DLD1 (cell line): ENCODE measurements around the gene ZC3H7A.

Experiments
- in situ Hi-C: cut with HindIII; loops from 2 replicates; pipeline ENCODE4 v1.10.0; 2017; ENCODE audit warnings: low sequenced_read_pairs

The ZC3H7A gene

GRCh38 chr16:11780991-11781680 is 15.9 kb downstream of the ZC3H7A start:
- in situ Hi-C loops: no loop called here

- in situ Hi-C loops: no loop called here
Observed at GRCh38 chr16:11779074-11779473, 18.0 kb downstream of the ZC3H7A start.

GRCh38 chr16:11774065-11774626 is 22.9 kb downstream of the ZC3H7A start:
- in situ Hi-C loops: no loop called here

DNA sequence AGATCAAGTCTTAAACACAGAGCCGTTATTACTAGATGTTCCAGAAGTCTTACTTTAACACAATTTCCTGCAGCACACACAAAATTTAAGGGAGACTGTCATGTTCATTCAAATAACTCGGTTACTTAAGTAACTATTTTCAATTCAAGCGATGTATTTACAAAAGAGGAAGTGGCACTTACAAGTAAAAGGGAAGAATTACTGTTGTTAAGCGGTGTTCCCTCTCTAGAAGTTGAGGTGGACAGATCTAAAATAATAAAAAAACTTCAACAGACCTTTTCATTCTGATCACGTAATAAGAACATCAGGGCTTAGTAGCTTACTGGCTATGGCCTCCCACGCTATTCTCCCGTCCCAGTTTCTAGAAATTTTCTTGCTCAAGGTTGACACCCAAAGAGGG is 28.2 kb downstream of the ZC3H7A start:
- in situ Hi-C loops: no loop called here

GRCh38 chr16:11762431-11762830 is 34.6 kb downstream of the ZC3H7A start:
- in situ Hi-C loops: no loop called here

- in situ Hi-C loops: no loop called here
Observed at GRCh38 chr16:11759997-11760396, 37.1 kb downstream of the ZC3H7A start.

DNA sequence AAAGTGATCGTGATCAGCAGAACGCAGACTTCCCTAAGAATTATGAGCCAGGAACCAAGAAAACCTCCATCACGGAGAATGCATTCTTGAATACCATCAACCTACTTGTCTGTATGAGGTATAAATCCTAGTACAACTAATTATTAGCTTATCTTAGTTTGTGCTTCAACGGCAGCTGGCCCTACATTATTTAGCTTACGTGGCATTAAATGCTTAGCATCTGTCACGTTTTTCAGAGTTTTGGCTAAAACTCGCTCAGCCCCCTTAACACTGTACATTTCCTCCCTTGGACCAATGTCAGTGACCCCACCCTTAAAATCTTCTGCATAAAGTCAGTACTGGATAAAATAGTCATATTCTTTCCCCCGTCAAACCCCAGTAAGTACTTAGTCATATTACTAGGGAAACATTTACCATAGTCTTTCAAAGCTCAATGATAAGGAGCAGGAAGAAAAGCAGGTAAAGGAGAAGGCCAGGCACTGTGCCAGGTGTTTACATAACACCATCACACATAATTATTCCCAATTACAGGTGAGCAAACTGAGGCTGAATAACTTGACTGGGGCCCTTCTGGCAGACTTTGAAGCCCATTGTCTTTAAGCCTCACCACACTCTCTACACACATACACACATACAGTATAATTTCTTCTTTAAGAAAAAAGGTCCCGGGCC is 37.8 kb downstream of the ZC3H7A start:
- in situ Hi-C loops: no loop called here

DNA sequence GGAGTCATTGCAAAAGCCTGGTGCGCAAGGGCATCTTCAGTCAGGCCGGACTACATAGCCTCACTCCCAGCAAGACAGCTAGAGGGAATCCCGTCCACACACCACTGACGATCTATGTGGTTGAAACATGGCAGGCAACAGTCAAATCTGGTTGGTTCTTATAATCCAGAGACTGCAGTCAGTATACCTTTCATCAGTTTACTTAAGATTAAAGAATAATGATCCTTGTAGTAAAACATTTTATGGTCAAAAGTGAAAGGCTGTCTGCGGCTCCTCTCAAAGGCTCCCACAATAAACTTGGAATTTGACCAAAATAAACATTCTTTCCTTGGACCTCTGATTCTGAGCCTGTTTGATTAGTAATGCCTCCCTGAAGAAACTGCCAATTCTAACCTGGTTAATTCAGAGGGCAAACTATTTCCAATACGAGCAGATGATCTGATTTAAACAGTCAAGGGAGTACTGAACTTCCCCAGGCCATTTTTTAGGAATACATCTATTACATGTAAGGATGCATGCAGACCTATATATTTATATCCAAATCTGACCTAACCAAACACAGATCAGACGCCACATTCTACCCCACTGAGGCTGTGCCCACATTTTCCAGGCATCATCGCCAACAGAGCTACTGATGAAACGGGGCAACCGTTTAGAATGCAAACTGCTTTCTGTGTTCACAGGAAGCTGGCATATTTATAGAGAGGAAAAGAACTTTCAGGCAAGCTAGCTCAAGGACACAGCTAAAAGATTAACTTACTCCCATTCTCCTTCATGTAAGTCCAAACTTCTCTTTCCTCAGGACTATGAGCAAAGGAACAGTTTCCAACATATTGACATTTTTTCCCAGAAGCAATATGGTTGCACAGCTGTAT is 39.1 kb downstream of the ZC3H7A start:
- in situ Hi-C loops: no loop called here

GRCh38 chr16:11756248-11756647 is 40.8 kb downstream of the ZC3H7A start:
- in situ Hi-C loops: no loop called here

DNA sequence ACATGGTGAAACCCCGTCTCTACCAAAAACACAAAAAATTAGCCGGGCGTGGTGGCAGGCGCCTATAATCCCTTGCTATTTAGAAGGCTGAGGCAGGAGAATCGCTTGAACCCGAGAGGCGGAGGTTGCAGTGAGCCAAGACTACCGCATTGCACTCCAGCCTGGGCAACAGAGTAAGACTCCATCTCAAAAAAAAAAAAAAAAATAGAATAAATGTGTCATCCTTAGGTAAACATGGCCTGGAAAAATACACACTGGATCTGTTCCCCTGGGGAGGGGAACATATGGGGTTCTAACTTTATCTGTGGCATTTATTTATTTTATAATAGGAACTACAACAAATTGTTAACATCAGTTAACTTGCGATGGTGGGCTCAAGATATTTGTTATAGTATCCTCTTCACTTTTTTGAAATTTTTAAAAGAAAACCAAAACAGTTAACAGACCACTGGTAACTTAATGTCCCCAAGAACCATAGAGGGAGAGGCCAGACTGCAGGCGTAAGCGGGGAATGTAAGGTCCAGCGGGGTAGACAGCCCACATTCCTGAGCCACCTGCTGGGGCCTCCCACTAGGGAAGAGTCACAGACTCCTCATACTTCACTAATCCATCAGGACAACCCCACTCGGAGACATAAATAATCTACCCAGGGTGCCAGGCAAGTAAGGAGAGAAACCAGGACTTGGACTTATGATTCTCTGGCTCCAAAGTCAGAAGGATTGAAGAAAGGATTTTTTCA is 41.9 kb downstream of the ZC3H7A start:
- in situ Hi-C loops: no loop called here

GRCh38 chr16:11752856-11753255 is 44.2 kb downstream of the ZC3H7A start:
- in situ Hi-C loops: no loop called here

DNA sequence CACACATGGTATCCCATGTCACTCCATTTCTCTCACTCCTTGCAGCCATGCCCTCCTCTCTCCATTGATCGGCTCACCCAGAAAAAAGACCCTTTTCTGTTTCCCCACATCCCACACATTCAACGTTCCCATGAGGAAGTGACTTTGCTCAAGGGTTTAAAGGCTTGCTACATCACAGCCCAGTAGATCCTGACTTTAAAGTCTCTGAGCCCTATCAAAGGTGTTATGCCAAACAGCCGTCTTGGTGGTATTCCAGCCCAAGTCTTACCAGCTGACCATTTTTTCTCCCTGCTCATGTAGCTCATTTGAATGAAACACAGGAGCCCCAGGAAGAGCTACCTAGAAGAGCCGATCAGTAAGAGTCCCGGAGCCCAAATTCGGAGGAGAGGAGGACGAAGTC is 47.0 kb downstream of the ZC3H7A start:
- in situ Hi-C loops: no loop called here

GRCh38 chr16:11748404-11749254 is 48.4 kb downstream of the ZC3H7A start:
- in situ Hi-C loops: no loop called here

- in situ Hi-C loops: no loop called here
Observed at GRCh38 chr16:11747949-11748403, 49.1 kb downstream of the ZC3H7A start.

GRCh38 chr16:11744075-11744470 is 53.0 kb downstream of the ZC3H7A start:
- in situ Hi-C loops: no loop called here

- in situ Hi-C loops: no loop called here
Observed at GRCh38 chr16:11743308-11744074, 53.6 kb downstream of the ZC3H7A start.

- in situ Hi-C loops: no loop called here
Observed at GRCh38 chr16:11742536-11743307, 54.3 kb downstream of the ZC3H7A start, which contains the start of gene TXNDC11. TXNDC11 (minus strand) TSS chr16:11742857; CDS start chr16:11742730, 127 bp downstream.

GRCh38 chr16:11742093-11742535 is 54.9 kb downstream of the ZC3H7A start:
- in situ Hi-C loops: no loop called here
